GM21786 (cell line): Measurements from ENCODE around the gene DAZ4.
"Not testable (repeated sequence)": the region's sequence is repeated elsewhere in the genome, so short reads cannot be mapped to it uniquely, and the experiment has no call there.

Source experiments
- ATAC-seq: cut with Tn5 transposase; IDR thresholded peaks from one replicate; pipeline ENCODE4 v1.9.1; 2021; ENCODE audit not compliant: unreplicated experiment

The DAZ4 gene

GRCh38 chrY:24833619-24834018 is at the start of gene DAZ4:
Gene DAZ4 (plus strand): TSS chrY:24833919. CDS start chrY:24834127, 208 bp downstream.
- not testable (repeated sequence) for ATAC-seq

- not testable (repeated sequence) for ATAC-seq
These were observed 20.4 kb upstream of the DAZ4 start, which contains the start of gene DAZ3 for GRCh38 chrY:24813293-24813692. Gene DAZ3 (minus strand): TSS chrY:24813393. CDS start chrY:24813185, 208 bp downstream.

- not testable (repeated sequence) for ATAC-seq
These were observed 11.9 kb upstream of the DAZ4 start for GRCh38 chrY:24821836-24822235.

- not testable (repeated sequence) for ATAC-seq
These were observed 9.4 kb upstream of the DAZ4 start for GRCh38 chrY:24824184-24824879.

GRCh38 chrY:24825069-24825468 is 8.7 kb upstream of the DAZ4 start:
- not testable (repeated sequence) for ATAC-seq
